ENCODE results near the gene CENPP.

The CENPP gene

DNA sequence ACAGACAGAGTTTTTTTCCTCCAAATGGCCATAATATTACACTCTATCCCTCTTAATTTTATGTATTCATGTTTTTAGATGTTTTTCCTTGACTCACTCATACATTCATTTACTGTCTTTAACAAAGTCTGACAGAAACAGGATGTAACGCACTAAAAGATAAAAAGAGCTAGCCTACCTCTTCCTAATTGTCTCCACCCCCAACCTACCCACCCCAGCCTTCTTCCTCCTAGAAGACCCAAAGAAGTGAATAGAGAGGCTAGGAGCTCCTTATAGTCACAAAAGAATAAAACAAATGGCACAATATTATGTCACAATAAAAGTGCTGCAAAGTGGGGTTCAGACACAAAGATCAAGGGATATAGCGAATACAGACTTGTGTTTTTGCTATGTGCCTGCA lies 1.3 kb upstream of the CENPP start:
- H3K4me3 ChIP-seq (ENCODE audit: low read depth, low read length): peak overlapping the region; percentile 99
- TF ChIP-seq CTCF (IDR thresholded peaks at IDR 0.05): no peak

GRCh38 chr9:92324889-92325268 lies 874 bp upstream of the CENPP start:
- peak overlapping the region; percentile 77 for H2AFZ ChIP-seq
- H3K4me1 ChIP-seq: peaks cover 3% of the 10 kb centered on the region
- peaks cover 3% of the 10 kb centered on the region for H3K79me2 ChIP-seq
- TF ChIP-seq CTCF (IDR thresholded peaks at IDR 0.05): no peak
- H3K4me2 ChIP-seq (ENCODE audit: low read length): peak overlapping the region; percentile 88
- H3K36me3 ChIP-seq (ENCODE audit: control insufficient read depth, insufficient read depth, low read length): no peaks in the 10 kb centered on the region
- no peaks in the 10 kb centered on the region for H3K9me3 ChIP-seq (ENCODE audit: control insufficient read depth, low read length)
- H3K9ac ChIP-seq: no peak overlapping the region
- H3K4me3 ChIP-seq (ENCODE audit: low read depth, low read length): peak overlapping the region; percentile 99
- peak overlapping the region; percentile 91 for H3K27ac ChIP-seq
- no peaks in the 10 kb centered on the region for H3K27me3 ChIP-seq (ENCODE audit: control insufficient read depth, insufficient read depth, low read length)

More for the DNA sequence above, 1.3 kb upstream of the CENPP start:
- no peaks in the 10 kb centered on the region for H3K9me3 ChIP-seq (ENCODE audit: control insufficient read depth, low read length)
- H3K4me1 ChIP-seq: peaks cover 3% of the 10 kb centered on the region
- H2AFZ ChIP-seq: no peak overlapping the region
- H3K36me3 ChIP-seq (ENCODE audit: control insufficient read depth, insufficient read depth, low read length): no peaks in the 10 kb centered on the region
- peak overlapping the region; percentile 88 for H3K4me2 ChIP-seq (ENCODE audit: low read length)
- H3K79me2 ChIP-seq: peaks cover 3% of the 10 kb centered on the region
- no peak overlapping the region for H3K27ac ChIP-seq
- no peak overlapping the region for H3K9ac ChIP-seq
- no peaks in the 10 kb centered on the region for H3K27me3 ChIP-seq (ENCODE audit: control insufficient read depth, insufficient read depth, low read length)

DNA sequence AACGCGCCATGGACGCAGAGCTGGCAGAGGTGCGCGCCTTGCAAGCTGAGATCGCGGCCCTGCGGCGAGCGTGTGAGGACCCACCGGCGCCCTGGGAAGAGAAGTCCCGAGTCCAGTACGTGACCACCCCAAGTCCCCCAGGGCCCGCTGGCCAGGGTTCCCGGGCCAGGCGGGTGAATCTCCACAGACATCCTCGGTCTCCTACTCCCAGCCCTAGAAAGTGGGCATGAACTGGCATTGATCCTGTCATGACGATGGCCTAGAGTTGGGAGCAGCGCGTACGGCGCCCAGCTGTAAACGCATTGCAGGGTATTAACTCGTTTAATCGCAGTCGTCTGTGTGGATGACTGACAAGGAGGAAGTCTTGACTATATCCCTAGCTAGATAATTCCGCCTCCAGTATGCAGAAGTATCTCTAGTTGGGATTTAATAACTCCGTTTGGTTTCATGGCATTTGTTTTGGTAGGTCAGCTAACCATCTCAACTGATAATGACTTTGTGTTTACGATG lies 293 bp downstream of the CENPP start:
- H3K27ac ChIP-seq: peak overlapping the region; percentile 91
- H3K27me3 ChIP-seq (ENCODE audit: control insufficient read depth, insufficient read depth, low read length): no peaks in the 10 kb centered on the region
- no peak overlapping the region for H3K9ac ChIP-seq
- H2AFZ ChIP-seq: peak overlapping the region; percentile 77
- peak overlapping the region; percentile 99 for H3K4me3 ChIP-seq (ENCODE audit: low read depth, low read length)
- H3K9me3 ChIP-seq (ENCODE audit: control insufficient read depth, low read length): no peaks in the 10 kb centered on the region
- TF ChIP-seq CTCF (IDR thresholded peaks at IDR 0.05): no peak
- H3K4me2 ChIP-seq (ENCODE audit: low read length): peak overlapping the region; percentile 88
- H3K79me2 ChIP-seq: peaks cover 3% of the 10 kb centered on the region
- no peaks in the 10 kb centered on the region for H3K36me3 ChIP-seq (ENCODE audit: control insufficient read depth, insufficient read depth, low read length)
- peaks cover 3% of the 10 kb centered on the region for H3K4me1 ChIP-seq

- H3K4me1 ChIP-seq: peaks cover 3% of the 10 kb centered on the region
- no peaks in the 10 kb centered on the region for H3K36me3 ChIP-seq (ENCODE audit: control insufficient read depth, insufficient read depth, low read length)
- no peak overlapping the region for H3K9ac ChIP-seq
- peaks cover 3% of the 10 kb centered on the region for H3K79me2 ChIP-seq
- no peaks in the 10 kb centered on the region for H3K9me3 ChIP-seq (ENCODE audit: control insufficient read depth, low read length)
- TF ChIP-seq CTCF (IDR thresholded peaks at IDR 0.05): no peak
- no peak overlapping the region for H3K4me2 ChIP-seq (ENCODE audit: low read length)
- H3K4me3 ChIP-seq (ENCODE audit: low read depth, low read length): no peak overlapping the region
- H3K27ac ChIP-seq: no peak overlapping the region
- no peak overlapping the region for H2AFZ ChIP-seq
- H3K27me3 ChIP-seq (ENCODE audit: control insufficient read depth, insufficient read depth, low read length): no peaks in the 10 kb centered on the region
Observed at GRCh38 chr9:92327283-92327850, 1.6 kb downstream of the CENPP start.

GRCh38 chr9:92328225-92328624 lies 2.5 kb downstream of the CENPP start:
- Histone ChIP-seq H3K79me2 (peaks cover 3% of the 10 kb centered on the region), H3K4me1 (peaks cover 3% of the 10 kb centered on the region), H2AFZ (no peak overlapping the region)

More at GRCh38 chr9:92328225-92328624, 2.5 kb downstream of the CENPP start:
- H3K27ac ChIP-seq: no peak overlapping the region
- no peaks in the 10 kb centered on the region for H3K36me3 ChIP-seq (ENCODE audit: control insufficient read depth, insufficient read depth, low read length)
- H3K9me3 ChIP-seq (ENCODE audit: control insufficient read depth, low read length): no peaks in the 10 kb centered on the region
- no peak for TF ChIP-seq CTCF (IDR thresholded peaks at IDR 0.05)
- H3K4me2 ChIP-seq (ENCODE audit: low read length): no peak overlapping the region
- H3K9ac ChIP-seq: no peak overlapping the region
- H3K27me3 ChIP-seq (ENCODE audit: control insufficient read depth, insufficient read depth, low read length): no peaks in the 10 kb centered on the region
- H3K4me3 ChIP-seq (ENCODE audit: low read depth, low read length): no peak overlapping the region
